GM12878 (cell line): Measurements from ENCODE around the gene C2CD5. TPM values are rescaled to one million over a fixed set of nuclear protein-coding genes. Genes with fewer than 3 reads are reported as not detected.

Source experiments
- ATAC-seq: fragments of 200-7000 bp; cut with Tn5 transposase; 3 replicates; pipeline ENCODE4 v1.9.1; 2020; ENCODE audit warnings: mild to moderate bottlenecking, moderate library complexity
- BruUV-seq: library from RNA; stranded (reverse); fragments of 400-500 nt; replicated peaks from 2 replicates; lab custom pipeline; 2021; lab: Mats Ljungman, UMichigan
- CTCF ChIA-PET: fragments of 300-600 bp; sonication (Branson Sonifier 250); formaldehyde crosslinking; extraction: SDS; loops from one replicate; lab custom pipeline; 2021; ENCODE audit warnings: inconsistent platforms; lab: Yijun Ruan, JAX
- POLR2A ChIA-PET: fragments of 350-600 bp; formaldehyde crosslinking; extraction: SDS; loops from one replicate; lab custom pipeline; 2021; ENCODE audit warnings: inconsistent platforms; lab: Charles Lee
- RAD21 ChIA-PET: fragments of 300-600 bp; sonication (Branson Sonifier 250); formaldehyde crosslinking; loops from one replicate; lab custom pipeline; 2023; ENCODE audit warnings: antibody characterized with exemption; ENCODE audit not compliant: unreplicated experiment; lab: Charles Lee
- SMC1A ChIA-PET: fragments of 300-600 bp; sonication (Branson Sonifier 250); formaldehyde crosslinking; loops from one replicate; lab custom pipeline; 2023; ENCODE audit not compliant: unreplicated experiment, uncharacterized antibody; lab: Charles Lee
- DNase-seq: peaks from one replicate; pipeline ENCODE4 v3.0.0-alpha.2; 2011; ENCODE audit warnings: low read depth, low spot score
- FAIRE-seq: peaks from 3 replicates; lab custom pipeline; 2011; peaks lifted over from hg19 to GRCh38; lab: Jason Lieb, UNC
- H2AFZ ChIP-seq: 2 replicates; pipeline ENCODE4 v1.6.0; 2011; ENCODE audit warnings: low read depth, low read length, control low read depth; ENCODE audit not compliant: control insufficient read depth
- H3K27ac ChIP-seq: 2 replicates; pipeline ENCODE4 v1.5.1; 2011; ENCODE audit warnings: control low read depth; ENCODE audit not compliant: control insufficient read depth, insufficient read depth
- H3K27me3 ChIP-seq, 2 experiments: replicated peaks in 1 of 2; 2 replicates each; pipeline versions ENCODE4 v1.6.0 to v1.6.1; 2011; ENCODE audit warnings: low read length in 1 of 2; ENCODE audit not compliant: control insufficient read depth in 2 of 2, insufficient read depth in 2 of 2
- H3K36me3 ChIP-seq, 2 experiments: 2 replicates each; pipeline ENCODE4 v1.5.1; 2011; ENCODE audit warnings: low read length in 1 of 2; ENCODE audit not compliant: control insufficient read depth in 2 of 2, insufficient read depth in 2 of 2
- H3K4me1 ChIP-seq: 2 replicates; pipeline ENCODE4 v1.6.1; 2011; ENCODE audit warnings: mild to moderate bottlenecking, low read length, moderate library complexity, mixed read lengths; ENCODE audit not compliant: control insufficient read depth, insufficient read depth
- H3K4me2 ChIP-seq: 2 replicates; pipeline ENCODE4 v1.6.0; 2011; ENCODE audit warnings: control low read depth; ENCODE audit not compliant: control insufficient read depth, insufficient read depth
- H3K4me3 ChIP-seq: fragments of 200-600 bp; sonication (generic); 2 replicates; pipeline ENCODE4 v1.5.1; 2016
- H3K79me2 ChIP-seq: 2 replicates; pipeline ENCODE4 v1.6.0; 2011; ENCODE audit warnings: low read length; ENCODE audit not compliant: control insufficient read depth, insufficient read depth
- H3K9ac ChIP-seq: 2 replicates; pipeline ENCODE4 v1.8.0; 2011; ENCODE audit warnings: low read length, control low read depth, mixed read lengths; ENCODE audit not compliant: control insufficient read depth, insufficient read depth
- H3K9me3 ChIP-seq: replicated peaks from 3 replicates; pipeline ENCODE4 v1.5.1; 2011; ENCODE audit warnings: mild to moderate bottlenecking, low read length; ENCODE audit not compliant: control insufficient read depth, insufficient read depth
- H4K20me1 ChIP-seq: 2 replicates; pipeline ENCODE4 v1.6.0; 2011; ENCODE audit not compliant: control insufficient read depth, insufficient read depth
- ESRRA ChIP-seq: IDR thresholded peaks from 2 replicates; pipeline ENCODE4 v1.6.1; 2012; ENCODE audit warnings: mild to moderate bottlenecking, low read length, improper control_type of control experiment
- EZH2 ChIP-seq: IDR thresholded peaks from 2 replicates; pipeline ENCODE4 v1.6.1; 2012; ENCODE audit warnings: low read depth, mild to moderate bottlenecking, control low read depth, inconsistent platforms, low read length, borderline replicate concordance; ENCODE audit not compliant: control insufficient read depth
- NFYA ChIP-seq: IDR thresholded peaks from 2 replicates; pipeline ENCODE4 v1.6.1; 2011; ENCODE audit warnings: low read depth, mild to moderate bottlenecking, low read length, improper control_type of control experiment, borderline replicate concordance
- POLR2AphosphoS5 ChIP-seq: IDR thresholded peaks from 2 replicates; pipeline ENCODE4 v1.6.1; 2011; ENCODE audit warnings: mild to moderate bottlenecking, low read length, inconsistent platforms
- TARDBP ChIP-seq: IDR thresholded peaks from 2 replicates; pipeline ENCODE4 v1.6.1; 2016; ENCODE audit warnings: borderline replicate concordance
- WGBS: methylation state at CpG from one replicate; pipeline ENCODE4 v1.1.6; 2016; ENCODE audit warnings: low lambda C conversion rate; ENCODE audit not compliant: insufficient replicate concordance, insufficient coverage; ENCODE audit errors: missing lambda C conversion rate; 5-methylcytosine and 5-hydroxymethylcytosine counted together
- in situ Hi-C: fragments of 300-500 bp; cut with MboI; formaldehyde crosslinking; loops from 9 replicates; pipeline ENCODE4 v1.14.3; 2018; ENCODE audit warnings: mixed read lengths
- intact Hi-C: fragments of 100-400 bp; cut with micrococcal nuclease; formaldehyde crosslinking; loops from one replicate; pipeline ENCODE4 v1.14.2; 2022; ENCODE audit not compliant: unreplicated experiment
- polyA plus RNA-seq, 11 experiments: library from polyadenylated mRNA; depleted of rRNA in 4 of 11; unstranded in 6 of 11; stranded (reverse) in 5 of 11; fragments of >200 nt; fragmentation: Nextera tagmentation in 4 of 11; fragmentation: Illumina TruSeq in 1 of 11; extraction: Ambion mirVana in 4 of 11; extraction: Trizol in 1 of 11; gene quantifications; 1 replicate in 1 of 11; 2 replicates in 10 of 11; pipeline versions ENCODE4 v1.2.1 to v1.2.3, GENCODE V29; 2011 to 2016; ENCODE audit warnings: inconsistent platforms in 2 of 11, missing spikeins in 2 of 11, low read depth in 1 of 11
- total RNA-seq, 4 experiments: library from RNA; depleted of rRNA in 3 of 4; stranded (reverse); fragments of >200 nt in 3 of 4; fragmentation: Illumina TruSeq in 1 of 4; extraction: Trizol in 1 of 4; gene quantifications; 2 replicates each; pipeline versions ENCODE4 v1.2.1 to v1.2.3, GENCODE V29; 2013 to 2021

Gene C2CD5
- total and polyA plus RNA-seq, 10 of the 15 experiments (the other 5 are each of a cell fraction or from before 2014, with no cell fraction given): 7.7 to 55.0 (median 27.0) TPM

DNA sequence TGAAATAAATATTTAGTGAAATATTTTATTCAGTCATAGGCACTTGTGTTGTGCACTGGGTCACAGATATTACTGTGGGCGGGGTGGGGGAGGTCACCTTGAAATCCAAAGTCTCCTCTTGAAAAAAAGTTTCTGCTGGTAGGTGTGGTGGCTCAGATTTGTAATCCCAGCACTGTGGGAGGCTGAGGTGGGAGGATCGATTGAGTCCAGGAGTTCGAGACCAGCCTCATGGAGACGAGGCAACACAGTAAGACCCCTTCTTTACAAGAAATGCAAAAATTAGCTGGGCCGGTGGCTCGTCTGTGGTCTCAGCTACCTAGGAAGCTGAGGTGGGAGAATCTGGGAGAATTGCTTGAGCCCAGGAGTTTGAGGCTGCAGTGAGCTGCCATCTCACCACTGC is 913 bp upstream of the C2CD5 start:
- no peak for FAIRE-seq
- Histone ChIP-seq H2AFZ (no peak overlapping the region), H3K36me3 (no peaks in the 10 kb centered on the region), H3K4me3 (peak overlapping the region; percentile 69), H3K27ac (no peak overlapping the region), H4K20me1 (no peaks in the 10 kb centered on the region), H3K4me1 (peaks cover 7% of the 10 kb centered on the region), H3K27me3 (no peaks in the 10 kb centered on the region), H3K79me2 (peaks cover 17% of the 10 kb centered on the region), H3K4me2 (peak overlapping the region; percentile 43; the same call in 1 of the 2 replicates), H3K9ac (no peak overlapping the region), H3K9me3 (no peaks in the 10 kb centered on the region; the same call in 2 of the 3 replicates)
- ChIA-PET CTCF (interaction anchor here (1.0 to 2.1 kb wide), 5 partner anchors 12 to 84 kb away, joined by 3 to 22 read pairs (median 4); partner anchors contain the start of gene ETNK1), POLR2A (interaction anchor here (1.2 kb wide), 1 partner anchor 81 kb away, joined by 3 read pairs; no protein-coding TSS in a partner anchor), SMC1A (interaction anchor here (0.7 to 1.6 kb wide), 2 partner anchors 16 to 50 kb away, joined by 3 to 5 read pairs; no protein-coding TSS in a partner anchor), RAD21 (interaction anchor here (0.8 to 1.4 kb wide), 2 partner anchors 16 to 85 kb away, joined by 4 to 5 read pairs; no protein-coding TSS in a partner anchor)
- ATAC-seq: no peak
- DNase-seq: no peak
- BruUV-seq: no TSS peak
- WGBS: 98% methylated on average over 6 of the region's 6 CpGs
- in situ Hi-C loops (no loop called here), intact Hi-C loops (loop anchor here (2.0 to 10.0 kb wide), 2 partner anchors 80 to 140 kb away; partner anchors contain the start of gene ETNK1)
- TF ChIP-seq EZH2 (no peak), NFYA (no peak), ESRRA (no peak), TARDBP (no peak), POLR2AphosphoS5 (0 out of 2 replicates have a peak, but pooled peaks have one; percentile 26)
